GM19238 (cell line): Measurements from ENCODE around the gene OAS1.

Experiments
- DNase-seq: peaks from one replicate; pipeline ENCODE4 v3.0.0; 2011; ENCODE audit warnings: low spot score; ENCODE audit not compliant: insufficient read length

The OAS1 gene

DNA sequence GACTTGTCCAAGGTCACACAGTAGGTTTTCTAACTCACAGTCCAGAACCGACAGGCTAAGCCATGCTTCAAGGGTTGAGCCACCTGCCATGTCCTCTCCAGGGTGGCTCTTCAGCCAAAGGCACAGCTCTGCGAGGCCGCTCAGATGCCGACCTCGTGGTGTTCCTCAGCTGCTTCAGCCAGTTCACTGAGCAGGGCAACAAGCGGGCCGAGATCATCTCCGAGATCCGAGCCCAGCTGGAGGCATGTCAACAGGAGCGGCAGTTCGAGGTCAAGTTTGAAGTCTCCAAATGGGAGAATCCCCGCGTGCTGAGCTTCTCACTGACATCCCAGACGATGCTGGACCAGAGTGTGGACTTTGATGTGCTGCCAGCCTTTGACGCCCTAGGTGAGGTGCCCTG lies 58.9 kb downstream of the OAS1 start:
- no peak for DNase-seq

DNA sequence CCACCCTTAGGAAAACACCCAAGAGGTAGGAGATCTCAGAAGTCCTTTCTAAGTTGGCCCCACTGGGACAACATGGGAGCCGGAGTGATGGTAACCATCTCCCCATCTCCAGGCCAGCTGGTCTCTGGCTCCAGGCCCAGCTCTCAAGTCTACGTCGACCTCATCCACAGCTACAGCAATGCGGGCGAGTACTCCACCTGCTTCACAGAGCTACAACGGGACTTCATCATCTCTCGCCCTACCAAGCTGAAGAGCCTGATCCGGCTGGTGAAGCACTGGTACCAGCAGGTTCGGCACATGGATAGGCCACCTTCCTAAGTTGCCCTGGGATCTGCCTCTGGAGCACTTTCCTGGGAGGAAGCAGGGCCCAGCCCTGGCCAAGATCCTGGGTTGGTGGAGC lies 60.5 kb downstream of the OAS1 start:
- no peak for DNase-seq

DNA sequence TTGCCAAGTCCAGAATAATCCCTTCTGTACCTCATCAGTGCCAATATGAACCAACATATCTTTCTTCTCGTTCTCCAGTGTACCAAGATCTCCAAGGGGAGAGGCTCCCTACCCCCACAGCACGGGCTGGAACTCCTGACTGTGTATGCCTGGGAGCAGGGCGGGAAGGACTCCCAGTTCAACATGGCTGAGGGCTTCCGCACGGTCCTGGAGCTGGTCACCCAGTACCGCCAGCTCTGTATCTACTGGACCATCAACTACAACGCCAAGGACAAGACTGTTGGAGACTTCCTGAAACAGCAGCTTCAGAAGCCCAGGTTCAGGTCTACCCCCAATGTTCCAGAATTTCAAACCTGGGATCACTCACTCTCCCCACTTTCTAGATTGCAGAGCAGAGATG lies 61.1 kb downstream of the OAS1 start:
- DNase-seq: no peak
